NCI-H510A treated with DMSO at 0.1 percent for 48 hours (cell line): Measurements from ENCODE around the gene NUDCD3.
"Not testable (repeated sequence)": the region's sequence is repeated elsewhere in the genome, so short reads cannot be mapped to it uniquely, and the experiment has no call there.

Source experiments
- DNase-seq: peaks from one replicate; lab custom pipeline; 2025; lab: John Stamatoyannopoulos, UW

Gene NUDCD3

DNA sequence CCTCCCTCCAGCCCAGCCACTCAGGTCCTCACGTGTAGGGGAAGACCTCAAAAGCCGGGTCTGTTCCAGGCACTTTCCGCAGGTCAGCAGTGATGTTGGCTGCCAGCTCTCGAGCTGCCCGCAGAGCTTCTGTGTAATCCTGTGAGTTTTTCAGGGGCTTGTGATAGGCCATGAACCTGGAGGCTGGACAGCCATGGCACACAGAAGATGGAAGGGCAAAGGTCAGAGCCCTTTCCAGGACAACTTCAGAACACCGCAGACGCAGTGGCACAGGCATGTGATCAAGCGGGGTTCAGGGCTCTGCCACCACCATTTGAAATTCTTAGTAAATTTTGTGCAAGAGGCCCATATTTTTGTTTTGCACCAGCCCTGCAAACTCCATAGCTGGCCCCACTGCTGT is 26.7 kb upstream of the NUDCD3 start:
- DNase-seq, result no peak

DNA sequence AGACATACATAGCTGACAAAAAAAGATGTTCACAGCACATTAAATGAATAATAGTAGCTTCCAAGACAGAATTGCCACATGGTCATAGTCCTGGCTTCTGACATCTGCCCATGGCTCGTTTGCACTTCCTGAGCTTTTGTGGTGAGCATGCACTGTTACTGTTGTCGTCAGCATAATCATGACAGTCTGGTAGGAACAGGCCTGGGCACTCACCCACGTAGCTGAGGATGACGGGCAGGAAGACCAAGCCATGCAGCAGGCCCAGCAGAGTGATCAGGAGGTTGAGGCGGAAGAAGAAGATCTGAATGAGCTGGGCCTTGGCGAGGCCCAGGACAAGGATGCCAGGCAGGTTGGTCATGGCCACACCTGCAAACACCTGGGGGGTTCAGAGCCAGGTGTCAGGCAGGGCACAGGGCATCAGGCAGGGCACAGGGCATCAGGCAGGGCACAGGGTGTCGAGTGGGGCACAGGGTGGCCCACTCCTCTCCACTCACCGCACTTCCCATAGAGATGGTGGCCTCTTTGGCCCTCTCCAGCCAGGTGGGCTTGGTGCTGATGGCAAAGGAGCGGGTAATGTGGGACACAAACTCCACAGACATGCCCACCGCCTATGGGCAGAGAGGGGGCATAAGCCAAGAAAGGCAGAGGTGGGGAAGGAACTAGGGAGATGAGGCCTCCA is 25.3 kb upstream of the NUDCD3 start:
- no peak for DNase-seq

DNA sequence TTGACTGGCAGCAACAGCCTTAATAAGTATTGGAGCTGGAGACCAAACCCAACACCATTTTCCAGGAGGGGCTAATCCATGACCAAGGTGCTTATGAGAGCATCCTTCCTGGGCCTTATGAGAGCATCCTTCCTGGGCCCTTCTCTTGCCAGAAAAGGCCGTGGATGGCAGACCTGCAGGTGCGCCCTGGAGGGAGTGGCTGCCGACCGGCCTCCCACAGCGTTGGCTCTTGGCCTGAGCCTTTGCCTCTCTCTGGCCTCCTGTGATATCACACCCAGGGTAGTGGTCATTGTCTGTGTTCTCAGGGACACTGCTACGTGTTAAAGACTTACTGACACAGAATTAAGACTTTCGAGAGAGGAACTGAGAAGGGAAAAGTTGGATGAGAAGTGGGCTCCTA is 22.3 kb upstream of the NUDCD3 start:
- no peak for DNase-seq

DNA sequence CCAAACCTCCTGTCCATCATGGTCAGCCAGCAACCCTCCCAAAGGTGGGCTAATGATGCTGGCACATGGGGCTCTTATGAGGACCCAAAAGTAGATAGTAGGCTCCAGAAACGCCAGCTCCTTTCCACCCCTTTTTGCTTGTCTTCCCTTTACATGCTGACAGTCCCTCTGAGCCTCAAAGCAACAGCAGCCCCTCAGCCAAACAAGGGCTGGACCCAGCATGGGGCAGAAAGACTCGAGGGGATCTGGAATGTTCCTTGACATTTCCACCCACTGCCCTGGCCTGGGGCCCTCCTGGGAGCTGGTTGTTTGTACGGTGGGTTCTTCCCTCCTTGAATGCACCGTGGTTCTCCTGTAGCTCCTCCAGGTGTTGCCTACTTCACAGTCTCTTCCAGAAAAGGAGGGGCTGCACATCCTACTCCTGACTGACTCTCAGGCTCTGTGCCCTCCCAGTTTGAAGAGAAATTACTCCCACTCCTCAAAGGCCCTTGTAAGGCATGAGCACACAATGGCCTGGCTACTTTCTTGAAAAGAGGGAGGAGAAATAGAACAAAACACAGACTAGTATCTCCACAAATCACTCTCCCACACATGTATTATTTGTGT is 21.5 kb upstream of the NUDCD3 start:
- no peak for DNase-seq

DNA sequence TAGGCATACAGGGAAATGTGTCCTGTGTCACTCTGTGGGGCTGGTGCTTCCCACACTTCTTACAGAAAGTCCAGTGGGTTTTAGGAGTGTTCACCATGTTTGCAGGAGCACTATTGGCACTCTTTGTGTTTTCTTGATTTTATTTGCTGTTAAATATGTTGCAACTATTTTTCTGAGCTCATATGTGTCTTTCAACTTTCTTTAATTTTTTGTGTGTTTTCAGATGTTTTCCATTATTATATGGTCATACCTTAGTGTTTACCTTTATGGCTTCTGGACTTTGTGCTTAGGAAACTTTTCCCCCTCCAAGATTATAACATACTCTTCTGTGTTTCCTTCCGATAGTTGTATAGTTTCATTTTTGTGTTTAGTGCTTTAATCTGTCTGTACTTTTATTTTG is 20.8 kb upstream of the NUDCD3 start:
- DNase-seq, result no peak

DNA sequence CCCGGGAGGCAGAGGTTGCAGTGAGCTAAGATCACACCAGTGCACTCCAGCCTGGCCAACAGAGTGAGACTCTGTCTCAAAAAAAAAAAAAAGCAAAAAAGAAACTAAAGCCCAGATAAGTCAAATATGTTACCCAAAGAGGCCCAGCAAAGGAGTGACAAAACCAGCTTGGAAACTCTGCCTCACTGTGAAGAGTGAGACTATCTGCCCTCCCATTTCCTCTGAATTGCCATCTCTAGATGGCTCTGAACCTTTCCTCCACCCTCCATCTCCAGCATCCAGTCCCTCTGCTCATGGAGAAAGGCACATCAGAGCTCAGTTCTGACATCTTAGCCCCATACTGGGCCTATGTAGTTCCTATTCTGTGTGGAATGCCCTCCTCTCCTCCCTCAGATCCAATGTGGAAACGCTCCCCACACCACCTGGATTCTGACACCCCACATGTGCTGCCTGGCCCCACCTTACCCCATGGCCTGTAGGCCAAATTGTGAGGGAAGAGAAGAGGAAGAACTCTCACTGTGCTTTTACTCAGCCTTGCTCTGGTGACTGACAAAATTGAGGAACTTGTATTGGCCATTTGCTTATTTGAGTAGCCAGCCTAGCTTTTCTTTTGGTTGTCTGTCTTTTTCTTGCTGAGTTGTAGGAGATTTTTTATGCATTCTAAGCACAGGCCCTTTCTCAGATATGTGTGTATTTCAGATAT is 18.0 kb upstream of the NUDCD3 start:
- no peak for DNase-seq

DNA sequence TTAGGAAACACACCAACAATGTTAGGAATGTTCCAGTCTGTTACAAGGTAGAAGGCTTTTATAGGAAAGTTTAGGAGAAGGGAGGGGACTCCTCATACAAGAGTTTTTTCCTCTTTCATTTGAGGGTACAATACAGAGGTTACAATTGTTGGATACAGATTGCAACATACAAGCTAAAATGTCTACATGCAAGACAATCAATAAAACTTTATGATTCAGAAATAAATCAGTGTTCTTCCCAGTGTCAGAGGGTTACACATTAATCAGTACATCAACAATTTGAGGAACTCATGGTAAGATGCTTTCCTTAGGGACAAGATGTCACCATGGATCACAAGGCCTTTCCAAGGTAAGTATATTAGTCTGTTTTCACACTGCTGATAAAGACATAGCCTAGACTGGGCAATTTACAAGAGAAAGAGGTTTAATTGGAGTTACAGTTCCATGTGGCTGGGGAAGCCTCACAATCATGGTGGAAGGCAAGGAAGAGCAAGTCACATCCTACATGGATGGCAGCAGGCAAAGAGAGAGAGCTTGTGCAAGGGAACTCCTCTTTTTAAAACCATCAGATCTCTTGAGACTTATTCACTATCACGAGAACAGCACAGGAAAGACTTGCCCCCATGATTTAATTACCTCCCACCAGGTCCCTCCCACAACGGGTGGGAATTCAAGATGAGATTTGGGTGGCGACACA is 16.3 kb upstream of the NUDCD3 start:
- DNase-seq, result not testable (repeated sequence)

DNA sequence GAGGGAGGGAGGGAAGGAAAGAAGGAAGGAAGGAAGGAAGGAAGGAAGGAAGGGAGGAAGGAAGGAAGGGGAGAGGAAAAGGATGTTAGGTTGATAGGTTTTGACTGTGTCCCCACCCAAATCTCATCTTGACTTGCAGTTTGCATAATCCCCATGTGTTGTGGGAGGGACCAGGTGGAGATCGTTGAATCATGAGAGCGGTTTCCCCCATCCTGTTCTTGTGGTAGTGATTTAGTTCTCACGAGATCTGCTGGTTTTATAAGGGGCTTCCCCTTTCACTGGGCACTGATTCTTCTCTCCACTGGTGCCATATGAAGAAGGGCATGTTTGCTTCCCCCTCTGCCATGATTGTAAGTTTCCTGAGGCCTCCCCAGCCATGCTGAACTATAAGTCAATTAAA is 15.1 kb upstream of the NUDCD3 start:
- DNase-seq, result no peak

DNA sequence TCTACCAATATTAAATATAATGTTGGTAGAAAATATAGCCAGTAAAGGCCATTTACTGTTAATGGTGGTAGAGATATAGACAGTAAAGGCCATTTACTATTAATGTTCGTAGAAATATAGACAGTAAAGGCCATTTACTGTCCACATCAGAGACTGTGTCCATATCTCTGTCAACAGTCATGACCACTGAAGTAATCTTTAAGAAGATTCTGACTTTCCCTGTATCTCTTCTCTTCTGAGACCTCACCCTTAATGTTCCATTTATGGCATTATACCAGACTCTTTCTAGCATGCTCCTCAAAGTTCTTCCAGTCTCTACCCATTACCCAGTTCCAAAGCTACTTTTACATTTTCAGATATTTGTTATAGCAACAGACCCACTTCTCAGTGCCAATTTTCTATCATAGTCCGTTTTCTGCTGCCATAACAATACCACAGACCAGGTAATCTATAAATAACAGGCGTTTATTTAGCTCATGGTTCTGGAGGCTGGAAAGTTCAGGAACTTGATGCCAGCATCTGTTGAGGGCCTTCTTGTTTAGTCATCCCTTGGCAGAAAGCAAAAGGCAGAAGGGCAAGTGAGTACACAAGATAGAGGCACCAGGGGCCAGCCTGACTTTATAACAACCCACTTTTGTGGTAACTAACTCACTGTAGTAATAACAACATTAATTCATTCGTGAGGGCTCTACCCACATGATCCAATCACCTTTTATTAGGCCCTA is 7.9 kb upstream of the NUDCD3 start:
- no peak for DNase-seq

DNA sequence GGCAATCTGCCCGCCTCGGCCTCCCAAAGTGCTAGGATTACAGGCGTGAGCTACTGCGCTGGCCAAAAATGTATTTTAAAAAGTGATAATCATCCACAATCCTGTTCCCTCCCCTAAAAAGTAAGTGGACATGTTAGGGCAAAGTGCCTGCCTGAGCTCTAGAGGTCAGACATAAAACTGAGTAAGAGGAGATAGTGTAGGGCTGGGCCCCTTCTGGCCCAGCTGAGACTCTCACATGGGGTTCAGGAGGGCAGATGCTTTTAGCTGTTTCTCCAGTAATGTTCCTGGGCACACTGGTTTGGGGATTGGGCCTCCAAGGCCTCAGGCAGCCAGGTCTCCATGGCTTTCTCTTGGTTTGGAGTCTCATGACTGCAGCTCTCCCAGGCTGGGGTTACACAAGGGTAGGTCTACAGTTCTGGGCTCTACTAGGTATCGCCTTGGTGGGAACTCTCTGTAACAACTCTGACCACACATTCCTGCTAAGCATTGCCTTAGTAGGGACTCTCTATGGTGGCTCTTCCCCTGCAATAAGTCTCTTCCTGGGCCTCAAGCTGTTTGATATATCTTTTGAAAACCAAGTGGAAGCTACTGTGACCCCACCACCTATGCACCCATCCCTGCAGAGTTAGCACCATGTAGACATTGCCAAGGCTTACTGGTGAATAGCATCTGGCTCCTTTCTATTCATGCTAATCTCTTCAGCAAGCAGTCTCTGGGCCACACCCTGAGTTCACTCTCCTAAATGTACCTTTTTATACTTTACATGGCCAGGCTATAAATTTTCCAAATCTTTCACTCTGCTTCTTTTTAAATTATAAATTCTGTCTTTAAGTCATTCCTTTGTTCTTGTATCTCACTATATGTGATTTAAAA is 6.9 kb upstream of the NUDCD3 start:
- DNase-seq, result no peak

DNA sequence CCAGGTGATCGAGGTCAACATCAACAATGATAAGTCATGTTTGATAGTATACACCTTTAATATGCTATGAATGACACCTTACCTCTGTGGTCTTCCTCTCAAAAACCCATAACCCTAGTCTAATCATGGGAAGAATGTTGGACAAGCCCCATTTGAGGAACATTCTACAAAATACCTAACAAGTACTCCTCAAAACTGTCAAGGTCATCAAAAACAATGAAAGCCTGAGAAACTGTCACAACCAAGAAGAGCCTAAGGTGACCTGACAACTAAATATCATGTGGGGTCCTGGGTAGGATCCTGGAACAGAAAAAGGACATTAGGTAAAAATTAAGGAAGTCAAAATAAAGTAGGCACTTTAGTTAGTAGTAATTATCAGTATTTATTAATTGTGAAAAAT is 5.9 kb upstream of the NUDCD3 start:
- no peak for DNase-seq

DNA sequence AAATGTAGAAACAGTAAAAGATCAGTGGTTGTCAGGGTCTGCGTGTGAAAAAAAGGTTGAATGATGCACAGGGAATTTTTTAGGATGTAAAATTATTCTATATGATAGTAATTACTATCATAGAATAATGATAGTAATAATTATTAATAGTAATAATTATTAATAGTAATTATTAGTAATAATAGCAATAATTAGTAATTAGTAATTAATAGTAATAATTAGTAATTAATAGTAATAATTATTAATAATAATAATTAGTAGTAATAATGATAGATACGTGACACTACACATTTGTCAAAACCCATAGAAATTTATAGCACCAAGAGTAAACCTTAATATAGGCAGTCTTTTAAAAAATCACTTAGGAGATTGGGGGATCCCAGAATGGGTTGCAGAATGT is 4.5 kb upstream of the NUDCD3 start:
- no peak for DNase-seq

DNA sequence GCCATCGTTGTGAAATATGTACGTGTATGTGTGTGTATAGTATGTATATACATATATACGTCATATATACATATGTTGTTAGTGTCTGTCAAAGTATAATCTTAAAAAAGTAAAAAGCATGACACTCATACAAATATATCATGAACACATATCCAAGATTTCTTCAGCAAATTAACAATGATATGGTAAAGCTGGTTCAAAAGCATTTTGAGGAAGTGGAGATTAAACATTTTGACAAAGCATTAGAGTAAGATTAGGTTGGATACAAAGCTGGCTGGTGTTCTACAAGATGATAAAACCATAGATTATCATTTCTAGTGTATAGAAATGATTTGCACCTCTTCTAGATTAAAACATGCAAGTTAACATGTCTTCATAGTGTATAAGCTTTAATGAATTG is 771 bp upstream of the NUDCD3 start:
- no peak for DNase-seq

DNA sequence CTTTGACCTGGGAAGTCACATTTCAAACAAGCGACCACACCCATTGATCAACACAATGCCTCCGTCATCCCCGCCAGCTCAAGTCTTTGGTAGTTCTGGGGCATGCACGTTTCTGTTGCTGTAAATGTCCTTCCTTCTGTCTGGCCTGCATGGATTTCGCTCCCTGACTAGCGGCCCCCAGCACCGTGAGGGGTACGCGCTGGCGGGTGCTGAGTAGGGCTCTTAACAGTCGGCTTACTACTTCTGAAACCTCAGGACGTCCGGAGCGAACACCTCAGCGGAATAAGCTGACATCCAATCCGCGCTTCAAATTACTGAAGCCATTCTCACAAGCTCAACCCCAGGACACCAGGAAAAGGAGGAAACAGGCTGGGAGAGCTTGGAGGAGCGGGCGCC is 505 bp downstream of the NUDCD3 start:
- DNase-seq, result peak; percentile 50

DNA sequence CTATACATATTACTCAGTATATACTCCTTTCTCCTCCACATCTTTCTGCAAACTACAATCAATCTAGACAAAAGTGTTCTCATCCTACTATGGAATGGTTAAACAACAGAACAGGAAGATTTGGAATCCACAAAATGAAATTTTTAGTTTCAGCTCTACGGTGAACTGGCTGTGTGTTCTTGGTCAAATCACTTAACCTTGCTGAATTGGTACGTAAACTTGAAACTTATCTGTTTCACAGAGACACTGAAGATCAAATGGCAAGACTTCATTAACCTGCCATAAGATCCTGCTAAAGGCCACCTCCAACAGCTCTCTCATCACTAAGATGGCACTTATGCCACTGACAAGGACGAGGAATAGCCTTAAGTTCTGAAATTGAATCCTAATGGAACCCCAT is 1.5 kb downstream of the NUDCD3 start:
- DNase-seq, result no peak

DNA sequence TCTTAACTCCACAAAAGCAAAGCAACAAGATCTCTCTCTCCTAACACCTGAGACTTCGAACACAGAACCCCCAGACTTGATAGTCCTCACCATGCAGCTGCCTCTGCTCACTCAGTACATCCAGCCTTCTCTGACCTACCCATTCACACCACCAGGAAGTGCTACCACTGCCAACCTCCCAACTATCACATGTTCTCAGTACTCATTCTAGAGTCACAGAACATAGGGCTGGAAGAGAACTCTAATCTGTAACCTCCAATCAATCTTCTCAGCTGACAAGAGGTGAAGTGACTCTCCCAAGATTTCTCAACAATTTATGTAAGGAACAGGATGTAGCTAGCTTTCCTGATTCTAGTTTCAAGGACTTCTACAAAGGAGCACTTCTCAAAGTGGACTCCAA is 3.8 kb downstream of the NUDCD3 start:
- no peak for DNase-seq

DNA sequence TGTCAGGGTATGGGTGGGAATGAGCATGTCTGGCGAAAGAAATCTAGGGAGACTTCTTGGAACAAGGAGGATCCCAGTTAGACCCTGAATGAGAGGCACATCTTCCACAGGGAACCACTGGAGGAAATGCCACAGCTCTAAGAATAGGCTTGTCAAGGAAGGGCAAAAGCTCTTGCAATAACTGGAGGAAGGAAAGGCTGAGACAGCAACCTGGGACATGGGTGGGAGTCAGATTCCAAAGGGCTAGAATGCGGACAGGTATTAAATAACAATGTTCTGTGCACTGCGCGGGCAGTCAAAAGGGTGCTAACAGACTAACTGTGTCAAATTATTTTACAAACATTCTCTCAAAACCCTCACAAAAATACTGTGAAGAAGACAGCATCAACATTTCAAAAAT is 4.5 kb downstream of the NUDCD3 start:
- no peak for DNase-seq

DNA sequence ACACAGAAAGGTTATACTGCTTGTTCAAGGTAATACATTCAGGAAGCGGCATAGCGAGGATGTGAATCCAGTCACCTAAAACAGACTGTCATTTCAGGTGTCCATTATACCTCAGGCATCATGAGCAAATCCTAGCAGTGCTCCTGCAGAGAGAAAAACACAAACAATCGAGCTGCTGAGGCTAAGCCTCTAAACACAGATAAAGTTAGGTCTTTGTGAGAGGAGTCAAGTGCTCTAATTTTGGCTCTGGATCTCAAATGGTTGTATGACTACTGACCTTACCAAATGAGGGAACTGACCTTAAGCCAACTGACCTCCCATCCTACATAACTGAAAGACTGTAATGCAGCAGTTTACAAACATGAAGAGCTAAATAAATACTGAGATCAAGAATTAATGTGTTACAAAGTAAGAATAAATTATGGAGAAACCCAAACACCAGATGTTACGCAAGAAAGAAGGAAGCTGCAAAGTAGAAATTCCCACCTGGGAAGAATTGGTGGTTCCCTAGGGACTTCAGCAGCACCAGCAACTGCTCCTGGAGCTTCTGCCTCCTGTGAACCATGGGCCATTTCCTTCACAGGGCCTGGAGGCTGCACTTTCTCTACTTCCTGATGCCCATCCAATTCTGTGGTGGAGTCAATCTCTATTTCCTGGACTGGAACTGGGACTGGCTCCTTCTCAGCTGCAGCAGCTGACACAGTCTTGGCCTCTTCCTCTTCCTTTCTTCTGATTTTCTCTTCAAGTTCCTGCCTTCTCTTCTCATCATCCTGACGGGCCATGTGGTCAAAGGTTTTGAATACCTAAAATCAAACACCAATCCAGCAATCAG is 5.8 kb downstream of the NUDCD3 start:
- no peak for DNase-seq

DNA sequence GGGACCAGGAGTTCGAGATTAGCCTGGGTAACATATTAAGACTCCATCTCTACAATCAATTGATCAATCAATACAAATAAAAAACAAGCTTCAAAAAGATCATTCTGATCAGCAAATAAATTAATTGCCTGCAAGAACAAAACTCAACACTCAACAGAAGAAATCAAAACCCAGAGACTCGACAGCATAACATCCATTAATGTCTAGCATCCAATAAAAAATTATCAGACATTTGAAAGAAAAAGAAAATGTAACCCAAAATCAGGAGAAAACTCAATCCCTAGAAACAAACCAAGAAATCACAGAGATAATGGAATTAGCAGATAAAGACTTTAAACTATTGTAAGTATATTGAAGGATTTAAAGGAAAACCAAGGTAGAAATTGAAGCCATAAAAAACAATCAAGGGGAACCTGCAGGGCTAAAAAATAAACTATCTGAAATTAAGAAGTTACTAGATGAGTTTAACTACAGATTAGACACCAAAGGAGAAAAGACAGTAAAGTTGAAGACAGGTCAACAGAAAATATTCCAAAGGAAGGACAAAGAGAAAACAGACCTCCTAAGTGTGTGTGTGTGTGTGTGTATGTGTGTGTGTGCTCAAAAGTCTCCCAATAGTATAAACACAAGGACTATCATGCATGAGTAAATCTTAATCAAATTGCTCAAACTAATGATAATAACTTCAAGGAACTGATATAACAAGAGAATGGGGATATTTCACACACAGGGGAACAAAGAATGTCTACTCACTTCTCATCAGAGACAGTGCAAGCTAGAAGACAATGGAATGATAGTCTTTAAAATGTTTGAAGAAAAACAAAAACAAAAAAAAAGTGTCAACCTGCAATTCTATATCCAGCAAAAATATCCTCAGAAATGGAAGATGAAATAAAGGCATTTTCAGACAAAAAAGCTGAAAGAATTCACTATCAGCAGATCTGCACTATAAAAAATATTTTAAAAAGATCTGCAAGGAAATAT is 7.7 kb downstream of the NUDCD3 start:
- no peak for DNase-seq
